Hematopoietic multipotent progenitor cell treated with erythropoietin and hydrocortisone succinate and interleukin-3 and kit ligand, for 17 days (in vitro differentiated cells): ENCODE data around the gene WDR81.
A peak's percentile ranks its signal among the peaks of the same experiment; 100 is the strongest.
"Not testable (repeated sequence)": the region's sequence is repeated elsewhere in the genome, so short reads cannot be mapped to it uniquely, and the experiment has no call there.

Source experiments
- DNase-seq: peaks from one replicate; pipeline ENCODE4 v3.0.0-alpha.2; 2015; ENCODE audit warnings: low spot score

The WDR81 gene

GRCh38 chr17:1753767-1754429 is 29.4 kb downstream of the WDR81 start:
- no peak for DNase-seq

GRCh38 chr17:1754430-1755112 is 30.1 kb downstream of the WDR81 start:
- no peak for DNase-seq

GRCh38 chr17:1755252-1755826 is 30.8 kb downstream of the WDR81 start:
- DNase-seq = no peak

- no peak for DNase-seq
Measured at GRCh38 chr17:1755827-1756262, 31.3 kb downstream of the WDR81 start.

- no peak for DNase-seq
Measured at GRCh38 chr17:1758807-1759206, 34.3 kb downstream of the WDR81 start.

GRCh38 chr17:1759529-1759928 is 35.0 kb downstream of the WDR81 start:
- no peak for DNase-seq

- no peak for DNase-seq
Measured at GRCh38 chr17:1762233-1762900, 37.9 kb downstream of the WDR81 start.

GRCh38 chr17:1762901-1763898 is 38.7 kb downstream of the WDR81 start:
- DNase-seq = peak; percentile 32

- DNase-seq = peak; percentile 62
Measured at GRCh38 chr17:1764284-1764683, 39.8 kb downstream of the WDR81 start.

- not testable (repeated sequence) for DNase-seq
Measured at GRCh38 chr17:1764705-1765104, 40.2 kb downstream of the WDR81 start.

- DNase-seq = no peak
Measured at GRCh38 chr17:1765576-1765975, 41.1 kb downstream of the WDR81 start.

GRCh38 chr17:1766382-1767135 is 42.1 kb downstream of the WDR81 start:
- DNase-seq = no peak

GRCh38 chr17:1767358-1767757 is 42.9 kb downstream of the WDR81 start:
- no peak for DNase-seq

GRCh38 chr17:1769822-1770477 is 45.4 kb downstream of the WDR81 start:
- DNase-seq = no peak

- not testable (repeated sequence) for DNase-seq
Measured at GRCh38 chr17:1773000-1773695, 48.6 kb downstream of the WDR81 start.

- DNase-seq = no peak
Measured at GRCh38 chr17:1773696-1774181, 49.2 kb downstream of the WDR81 start.

GRCh38 chr17:1774390-1775176 is 50.1 kb downstream of the WDR81 start:
- DNase-seq = no peak

- no peak for DNase-seq
Measured at GRCh38 chr17:1776328-1776727, 51.8 kb downstream of the WDR81 start.

GRCh38 chr17:1776857-1777256 is 52.4 kb downstream of the WDR81 start:
- DNase-seq = no peak
